ENCODE measurements around the gene TFR2.
A peak's percentile ranks its signal among the peaks of the same experiment; 100 is the strongest.

- TF ChIP-seq, protein P1, sequence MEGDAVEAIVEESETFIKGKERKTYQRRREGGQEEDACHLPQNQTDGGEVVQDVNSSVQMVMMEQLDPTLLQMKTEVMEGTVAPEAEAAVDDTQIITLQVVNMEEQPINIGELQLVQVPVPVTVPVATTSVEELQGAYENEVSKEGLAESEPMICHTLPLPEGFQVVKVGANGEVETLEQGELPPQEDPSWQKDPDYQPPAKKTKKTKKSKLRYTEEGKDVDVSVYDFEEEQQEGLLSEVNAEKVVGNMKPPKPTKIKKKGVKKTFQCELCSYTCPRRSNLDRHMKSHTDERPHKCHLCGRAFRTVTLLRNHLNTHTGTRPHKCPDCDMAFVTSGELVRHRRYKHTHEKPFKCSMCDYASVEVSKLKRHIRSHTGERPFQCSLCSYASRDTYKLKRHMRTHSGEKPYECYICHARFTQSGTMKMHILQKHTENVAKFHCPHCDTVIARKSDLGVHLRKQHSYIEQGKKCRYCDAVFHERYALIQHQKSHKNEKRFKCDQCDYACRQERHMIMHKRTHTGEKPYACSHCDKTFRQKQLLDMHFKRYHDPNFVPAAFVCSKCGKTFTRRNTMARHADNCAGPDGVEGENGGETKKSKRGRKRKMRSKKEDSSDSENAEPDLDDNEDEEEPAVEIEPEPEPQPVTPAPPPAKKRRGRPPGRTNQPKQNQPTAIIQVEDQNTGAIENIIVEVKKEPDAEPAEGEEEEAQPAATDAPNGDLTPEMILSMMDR (IDR thresholded peaks at IDR 0.05) = no peak
- TF ChIP-seq POLR2A (IDR thresholded peaks at IDR 0.05) = peak in 1 of 2 donors; percentile 92
Measured at GRCh38 chr7:100585511-100586265, 55.7 kb downstream of the TFR2 start, which contains the start of gene LRCH4.

Data from lower leg skin (tissue), 3 donors.